ENCODE data around the gene ZFR.

- TF ChIP-seq, protein P1, sequence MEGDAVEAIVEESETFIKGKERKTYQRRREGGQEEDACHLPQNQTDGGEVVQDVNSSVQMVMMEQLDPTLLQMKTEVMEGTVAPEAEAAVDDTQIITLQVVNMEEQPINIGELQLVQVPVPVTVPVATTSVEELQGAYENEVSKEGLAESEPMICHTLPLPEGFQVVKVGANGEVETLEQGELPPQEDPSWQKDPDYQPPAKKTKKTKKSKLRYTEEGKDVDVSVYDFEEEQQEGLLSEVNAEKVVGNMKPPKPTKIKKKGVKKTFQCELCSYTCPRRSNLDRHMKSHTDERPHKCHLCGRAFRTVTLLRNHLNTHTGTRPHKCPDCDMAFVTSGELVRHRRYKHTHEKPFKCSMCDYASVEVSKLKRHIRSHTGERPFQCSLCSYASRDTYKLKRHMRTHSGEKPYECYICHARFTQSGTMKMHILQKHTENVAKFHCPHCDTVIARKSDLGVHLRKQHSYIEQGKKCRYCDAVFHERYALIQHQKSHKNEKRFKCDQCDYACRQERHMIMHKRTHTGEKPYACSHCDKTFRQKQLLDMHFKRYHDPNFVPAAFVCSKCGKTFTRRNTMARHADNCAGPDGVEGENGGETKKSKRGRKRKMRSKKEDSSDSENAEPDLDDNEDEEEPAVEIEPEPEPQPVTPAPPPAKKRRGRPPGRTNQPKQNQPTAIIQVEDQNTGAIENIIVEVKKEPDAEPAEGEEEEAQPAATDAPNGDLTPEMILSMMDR (IDR thresholded peaks at IDR 0.05) = no peak
- TF ChIP-seq EP300 (IDR thresholded peaks at IDR 0.05; ENCODE audit: borderline replicate concordance in 1 of 2, low read depth in 1 of 2, low read length in 1 of 2) (no peak), RFX5 (IDR thresholded peaks at IDR 0.05; ENCODE audit: low read length) (no peak), MXI1 (IDR thresholded peaks at IDR 0.05; ENCODE audit: low read depth, low read length) (peak; percentile 80), NRF1 (IDR thresholded peaks at IDR 0.05; ENCODE audit: low read depth, low read length) (peak; percentile 85), TAF1 (IDR thresholded peaks at IDR 0.05; ENCODE audit: borderline replicate concordance, low read depth, low read length) (peak; percentile 36; the same call in 1 of the 2 replicates), RXRA (IDR thresholded peaks at IDR 0.05; ENCODE audit: borderline replicate concordance, low read depth) (no peak), FOXM1 (IDR thresholded peaks at IDR 0.05; ENCODE audit: low read depth) (no peak), CHD2 (IDR thresholded peaks at IDR 0.05; ENCODE audit: low read length, partially characterized antibody) (peak; percentile 59), ELF1 (IDR thresholded peaks at IDR 0.05) (no peak), RAD21 (IDR thresholded peaks at IDR 0.05; ENCODE audit: low read length) (no peak), ZBTB33 (IDR thresholded peaks at IDR 0.05; ENCODE audit: borderline replicate concordance, low read depth) (no peak)
- TF ChIP-seq, protein P2, sequence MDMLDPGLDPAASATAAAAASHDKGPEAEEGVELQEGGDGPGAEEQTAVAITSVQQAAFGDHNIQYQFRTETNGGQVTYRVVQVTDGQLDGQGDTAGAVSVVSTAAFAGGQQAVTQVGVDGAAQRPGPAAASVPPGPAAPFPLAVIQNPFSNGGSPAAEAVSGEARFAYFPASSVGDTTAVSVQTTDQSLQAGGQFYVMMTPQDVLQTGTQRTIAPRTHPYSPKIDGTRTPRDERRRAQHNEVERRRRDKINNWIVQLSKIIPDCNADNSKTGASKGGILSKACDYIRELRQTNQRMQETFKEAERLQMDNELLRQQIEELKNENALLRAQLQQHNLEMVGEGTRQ (IDR thresholded peaks at IDR 0.05; ENCODE audit: borderline replicate concordance, low read depth, low read length) = no peak
Measured at GRCh38 chr5:32444431-32445286, at the start of gene ZFR.
